PC-9 (cell line): ENCODE measurements around the gene MRPL32.

Experiments used
- CTCF ChIP-seq: fragments of 200-600 bp; sonication (generic); conservative IDR thresholded peaks from 2 replicates; pipeline ENCODE4 v1.6.1; 2017; ENCODE audit warnings: mixed run types, antibody characterized with exemption, mild to moderate bottlenecking, moderate library complexity
- EZH2 ChIP-seq: fragments of 200-600 bp; sonication (generic); IDR thresholded peaks from 2 replicates; pipeline ENCODE4 v1.8.0; 2017; ENCODE audit warnings: antibody characterized with exemption, low read depth

- no peak for TF ChIP-seq CTCF
- TF ChIP-seq EZH2: no peak
Measured at GRCh38 chr7:42947521-42947920, 15.3 kb downstream of the MRPL32 start.
